WERI-Rb-1 (cell line): ENCODE data around the gene FGF12.

Experiments used
- DNase-seq: peaks from one replicate; pipeline ENCODE4 v3.0.0-alpha.2; 2020
- H3K27ac ChIP-seq: fragments of 250-450 bp; sonication (Bioruptor Pico); 2 replicates; pipeline ENCODE4 v1.5.1; 2020; ENCODE audit warnings: mild to moderate bottlenecking, moderate library complexity
- H3K27me3 ChIP-seq: fragments of 250-450 bp; sonication (Bioruptor Pico); 2 replicates; pipeline ENCODE4 v1.5.1; 2021; ENCODE audit warnings: mild to moderate bottlenecking, low read depth, moderate library complexity; ENCODE audit not compliant: insufficient read depth, severe bottlenecking
- H3K36me3 ChIP-seq: fragments of 250-450 bp; sonication (Bioruptor Pico); 2 replicates; pipeline ENCODE4 v1.5.1; 2020; ENCODE audit warnings: mild to moderate bottlenecking, moderate library complexity
- H3K4me3 ChIP-seq: 2 replicates; pipeline ENCODE4 v1.5.1; 2011; ENCODE audit warnings: low read depth, mild to moderate bottlenecking, control low read depth, low read length
- H3K9me3 ChIP-seq: fragments of 250-450 bp; sonication (Bioruptor Pico); 2 replicates; pipeline ENCODE4 v1.5.1; 2021; ENCODE audit warnings: mild to moderate bottlenecking, moderate library complexity; ENCODE audit not compliant: severe bottlenecking
- TF ChIP-seq, protein P1 (sequence below): IDR thresholded peaks from 2 replicates; pipeline ENCODE4 v1.5.1; 2011; ENCODE audit warnings: low read depth, mild to moderate bottlenecking, control low read depth, inconsistent platforms, low read length

Gene FGF12

DNA sequence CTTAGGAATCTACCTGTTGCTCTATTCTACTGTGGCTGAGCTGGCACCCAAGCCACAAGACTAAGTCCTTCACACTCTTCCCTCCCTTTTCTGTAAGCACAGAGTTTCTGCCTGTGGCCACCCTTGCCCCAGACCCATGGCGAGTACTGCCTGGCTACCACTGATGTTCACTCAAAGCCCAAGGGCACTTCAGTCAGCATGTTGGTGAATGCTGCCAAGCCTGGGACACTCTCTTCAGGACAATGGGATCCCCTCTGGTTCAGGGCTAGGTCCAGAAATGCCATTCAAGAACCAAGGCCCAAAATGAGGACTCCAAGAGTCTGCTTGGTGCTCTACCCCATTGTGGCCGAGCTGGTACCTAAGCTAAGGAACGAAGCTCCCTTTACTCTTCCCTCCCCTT, 184.2 kb downstream of the FGF12 start:
- no peak overlapping the region for H3K4me3 ChIP-seq
- no peaks in the 10 kb centered on the region for H3K27me3 ChIP-seq
- H3K36me3 ChIP-seq = no peaks in the 10 kb centered on the region
- no peak for DNase-seq
- no peaks in the 10 kb centered on the region for H3K9me3 ChIP-seq
- no peak overlapping the region for H3K27ac ChIP-seq
- TF ChIP-seq, protein P1, sequence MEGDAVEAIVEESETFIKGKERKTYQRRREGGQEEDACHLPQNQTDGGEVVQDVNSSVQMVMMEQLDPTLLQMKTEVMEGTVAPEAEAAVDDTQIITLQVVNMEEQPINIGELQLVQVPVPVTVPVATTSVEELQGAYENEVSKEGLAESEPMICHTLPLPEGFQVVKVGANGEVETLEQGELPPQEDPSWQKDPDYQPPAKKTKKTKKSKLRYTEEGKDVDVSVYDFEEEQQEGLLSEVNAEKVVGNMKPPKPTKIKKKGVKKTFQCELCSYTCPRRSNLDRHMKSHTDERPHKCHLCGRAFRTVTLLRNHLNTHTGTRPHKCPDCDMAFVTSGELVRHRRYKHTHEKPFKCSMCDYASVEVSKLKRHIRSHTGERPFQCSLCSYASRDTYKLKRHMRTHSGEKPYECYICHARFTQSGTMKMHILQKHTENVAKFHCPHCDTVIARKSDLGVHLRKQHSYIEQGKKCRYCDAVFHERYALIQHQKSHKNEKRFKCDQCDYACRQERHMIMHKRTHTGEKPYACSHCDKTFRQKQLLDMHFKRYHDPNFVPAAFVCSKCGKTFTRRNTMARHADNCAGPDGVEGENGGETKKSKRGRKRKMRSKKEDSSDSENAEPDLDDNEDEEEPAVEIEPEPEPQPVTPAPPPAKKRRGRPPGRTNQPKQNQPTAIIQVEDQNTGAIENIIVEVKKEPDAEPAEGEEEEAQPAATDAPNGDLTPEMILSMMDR = no peak

DNA sequence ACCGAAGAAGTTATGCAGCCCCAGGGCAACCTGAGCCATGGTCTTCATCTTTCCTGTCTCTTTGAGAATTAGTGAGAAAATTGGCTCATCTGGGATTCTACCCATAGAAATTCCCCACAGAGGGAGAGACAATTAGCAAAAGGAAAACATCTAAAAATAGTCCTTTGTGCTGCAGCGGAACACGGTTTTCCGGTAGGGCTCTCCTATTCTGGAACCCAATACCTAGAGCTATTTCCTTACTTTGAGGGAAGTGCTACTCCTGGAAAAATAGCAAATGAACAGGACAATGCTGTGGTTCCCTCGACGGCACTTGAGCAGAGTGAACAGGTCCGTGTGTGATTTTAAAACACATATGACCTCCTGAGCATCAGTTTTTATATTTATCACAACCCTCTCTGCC, 210.5 kb downstream of the FGF12 start:
- TF ChIP-seq, protein P1 = no peak
- no peak for DNase-seq
- Histone ChIP-seq H3K27me3 (no peaks in the 10 kb centered on the region), H3K4me3 (no peak overlapping the region), H3K27ac (no peak overlapping the region), H3K9me3 (no peaks in the 10 kb centered on the region), H3K36me3 (no peaks in the 10 kb centered on the region)

DNA sequence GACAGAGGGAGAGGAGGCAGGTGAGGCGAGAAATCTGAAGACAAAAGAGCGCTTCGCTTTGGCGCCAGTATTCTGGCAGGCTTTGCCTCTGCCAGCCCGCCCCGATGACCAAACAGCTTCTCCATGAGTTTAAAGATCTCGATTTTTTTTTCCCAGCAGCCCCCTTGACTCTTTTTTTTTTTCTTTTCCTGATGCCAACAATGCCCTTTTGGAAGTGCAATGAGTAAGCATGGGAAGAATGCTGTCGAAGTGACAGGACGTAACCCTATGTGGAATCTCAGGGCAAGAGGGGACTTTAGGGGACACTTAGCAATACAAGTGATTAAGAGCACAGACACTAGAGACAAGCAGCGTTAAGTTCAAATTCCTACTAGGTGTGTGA, 211.7 kb downstream of the FGF12 start:
- no peaks in the 10 kb centered on the region for H3K27me3 ChIP-seq
- H3K27ac ChIP-seq = peak overlapping the region; percentile 71; the same call in 1 of the 2 replicates
- H3K9me3 ChIP-seq = no peaks in the 10 kb centered on the region
- H3K36me3 ChIP-seq = no peaks in the 10 kb centered on the region
- TF ChIP-seq, protein P1 = no peak
- no peak for DNase-seq
- H3K4me3 ChIP-seq = peak overlapping the region; percentile 77

DNA sequence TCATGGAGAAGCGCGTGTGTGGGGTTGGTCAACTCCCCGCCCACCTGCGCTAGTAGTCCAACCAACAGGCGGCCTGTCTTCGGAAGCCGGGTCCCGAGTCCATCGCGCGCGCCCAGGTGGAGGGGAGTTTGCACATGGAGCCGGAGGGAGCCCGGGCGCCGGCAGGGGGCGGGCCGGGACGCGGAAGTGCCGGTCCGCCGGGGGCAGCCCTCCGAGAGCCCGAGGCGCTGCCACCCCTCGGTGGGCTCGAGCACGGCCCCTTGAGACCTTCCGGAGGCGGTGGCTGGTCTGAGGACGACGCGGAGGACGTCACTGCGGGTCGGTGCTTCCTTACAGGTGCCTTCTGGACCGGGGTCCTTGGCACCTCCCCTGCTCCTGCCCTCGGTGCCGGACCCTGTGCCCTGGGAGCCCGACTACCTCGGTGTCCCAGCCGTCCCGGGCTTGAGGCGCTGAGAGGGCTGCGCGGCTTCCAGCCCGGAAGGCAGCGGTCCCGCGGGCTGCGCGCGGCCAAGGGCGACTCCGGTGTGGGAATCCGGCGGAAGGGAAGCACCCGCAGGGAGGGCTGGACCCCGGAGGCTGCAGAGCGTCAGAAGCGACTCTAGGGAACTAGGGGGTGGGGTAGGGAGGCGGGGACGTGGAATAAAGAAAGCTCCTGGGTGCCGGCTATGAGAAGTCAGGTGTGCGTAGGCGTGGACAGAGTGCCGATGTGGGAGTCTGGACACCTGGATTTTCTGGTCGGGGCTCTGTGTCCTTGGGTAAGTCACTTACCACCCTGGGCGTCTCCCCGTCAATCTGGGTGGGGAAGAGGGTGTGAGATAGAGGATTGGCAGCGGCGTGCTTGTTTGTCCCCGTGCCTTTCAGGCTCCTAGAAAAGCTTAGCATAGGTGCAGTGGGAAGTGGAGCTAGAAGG, 212.3 kb downstream of the FGF12 start:
- Histone ChIP-seq H3K27ac (peak overlapping the region; percentile 80), H3K4me3 (peak overlapping the region; percentile 77), H3K27me3 (no peaks in the 10 kb centered on the region), H3K9me3 (no peaks in the 10 kb centered on the region), H3K36me3 (no peaks in the 10 kb centered on the region)
- TF ChIP-seq, protein P1 = peak; percentile 44
- DNase-seq = peak; percentile 85

DNA sequence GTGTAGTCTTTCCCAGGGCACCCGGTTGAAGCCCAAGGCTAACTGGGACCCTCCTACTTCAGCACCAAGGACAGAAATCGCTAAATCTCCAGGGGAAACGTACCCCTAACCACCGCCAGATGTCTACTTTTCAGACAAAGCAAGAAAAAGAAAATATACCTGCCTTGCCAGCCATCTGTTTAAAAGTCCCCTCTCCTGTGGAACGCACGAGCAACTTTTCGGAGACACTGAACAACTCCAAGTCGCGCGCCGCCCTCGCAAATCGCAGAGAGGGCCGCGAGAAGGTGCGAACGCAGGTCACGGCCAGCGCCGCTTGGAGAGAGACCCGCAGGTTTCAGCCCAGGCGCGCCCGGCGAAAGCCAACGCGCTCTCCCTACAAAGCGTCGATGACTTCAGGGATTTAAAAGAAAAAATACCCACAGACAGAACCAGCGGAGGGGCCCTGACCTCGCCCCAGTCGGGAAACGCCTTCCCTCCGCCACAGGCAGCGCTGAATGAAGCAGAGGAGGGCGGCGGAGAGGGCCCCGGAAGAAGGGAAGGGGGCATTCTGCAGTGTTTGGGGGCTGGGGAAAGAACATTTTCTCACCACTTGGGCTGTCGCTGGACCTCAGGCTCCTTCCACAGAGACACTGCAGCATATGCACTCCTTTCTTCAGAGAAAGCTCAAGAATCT, 213.1 kb downstream of the FGF12 start:
- Histone ChIP-seq H3K27ac (peak overlapping the region; percentile 80), H3K9me3 (no peaks in the 10 kb centered on the region), H3K4me3 (peak overlapping the region; percentile 77), H3K36me3 (no peaks in the 10 kb centered on the region), H3K27me3 (no peaks in the 10 kb centered on the region)
- TF ChIP-seq, protein P1 = no peak
- DNase-seq = peak; percentile 29
